ENCODE measurements around the gene TNNI2. TPM values are rescaled to one million over a fixed set of nuclear protein-coding genes. Genes with fewer than 3 reads are reported as not detected.

Gene TNNI2
- total RNA-seq, 1 donor from 2014 or later = 0.26 TPM

GRCh38 chr11:1817000-1817399, 21.8 kb upstream of the TNNI2 start:
- DNase-seq (ENCODE audit: low read depth) (no peak), FAIRE-seq (no peak)
- H3K36me3 ChIP-seq (ENCODE audit: control insufficient read depth, insufficient read depth, low read length) = no peaks in the 10 kb centered on the region
- H3K4me3 ChIP-seq (ENCODE audit: low read depth, low read length) = no peak overlapping the region
- no peak for TF ChIP-seq CTCF (IDR thresholded peaks at IDR 0.05; ENCODE audit: insufficient read depth, low read length, severe bottlenecking)
- no peaks in the 10 kb centered on the region for H3K27me3 ChIP-seq (ENCODE audit: control insufficient read depth, insufficient read depth, low read length)

GRCh38 chr11:1817511-1817910, 21.3 kb upstream of the TNNI2 start:
- Histone ChIP-seq H3K36me3 (ENCODE audit: control insufficient read depth, insufficient read depth, low read length) (no peaks in the 10 kb centered on the region), H3K27me3 (ENCODE audit: control insufficient read depth, insufficient read depth, low read length) (no peaks in the 10 kb centered on the region), H3K4me3 (ENCODE audit: low read depth, low read length) (no peak overlapping the region)
- no peak for FAIRE-seq
- no peak for TF ChIP-seq CTCF (IDR thresholded peaks at IDR 0.05; ENCODE audit: insufficient read depth, low read length, severe bottlenecking)
- DNase-seq (ENCODE audit: low read depth) = peak; percentile 32

- no peaks in the 10 kb centered on the region for H3K36me3 ChIP-seq (ENCODE audit: control insufficient read depth, insufficient read depth, low read length)
- FAIRE-seq = no peak
- DNase-seq (ENCODE audit: low read depth) = no peak
- no peak overlapping the region for H3K4me3 ChIP-seq (ENCODE audit: low read depth, low read length)
- no peaks in the 10 kb centered on the region for H3K27me3 ChIP-seq (ENCODE audit: control insufficient read depth, insufficient read depth, low read length)
- no peak for TF ChIP-seq CTCF (IDR thresholded peaks at IDR 0.05; ENCODE audit: insufficient read depth, low read length, severe bottlenecking)
Observed at GRCh38 chr11:1819074-1819473, 19.7 kb upstream of the TNNI2 start.

GRCh38 chr11:1820463-1821325, 18.1 kb upstream of the TNNI2 start:
- FAIRE-seq (peak; percentile 60), DNase-seq (ENCODE audit: low read depth) (peak; percentile 96)
- H3K27me3 ChIP-seq (ENCODE audit: control insufficient read depth, insufficient read depth, low read length) = no peaks in the 10 kb centered on the region
- no peak overlapping the region for H3K4me3 ChIP-seq (ENCODE audit: low read depth, low read length)
- no peak for TF ChIP-seq CTCF (IDR thresholded peaks at IDR 0.05; ENCODE audit: insufficient read depth, low read length, severe bottlenecking)
- H3K36me3 ChIP-seq (ENCODE audit: control insufficient read depth, insufficient read depth, low read length) = no peaks in the 10 kb centered on the region

- DNase-seq (ENCODE audit: low read depth) (no peak), FAIRE-seq (no peak)
- no peak for TF ChIP-seq CTCF (IDR thresholded peaks at IDR 0.05; ENCODE audit: insufficient read depth, low read length, severe bottlenecking)
- no peaks in the 10 kb centered on the region for H3K36me3 ChIP-seq (ENCODE audit: control insufficient read depth, insufficient read depth, low read length)
- no peaks in the 10 kb centered on the region for H3K27me3 ChIP-seq (ENCODE audit: control insufficient read depth, insufficient read depth, low read length)
- H3K4me3 ChIP-seq (ENCODE audit: low read depth, low read length) = no peak overlapping the region
Observed at GRCh38 chr11:1821562-1821961, 17.2 kb upstream of the TNNI2 start.
